Measurements from ENCODE around the gene TEKT1.
"Not testable (repeated sequence)": the region's sequence is repeated elsewhere in the genome, so short reads cannot be mapped to it uniquely, and the experiment has no call there.

TEKT1 gene

DNA sequence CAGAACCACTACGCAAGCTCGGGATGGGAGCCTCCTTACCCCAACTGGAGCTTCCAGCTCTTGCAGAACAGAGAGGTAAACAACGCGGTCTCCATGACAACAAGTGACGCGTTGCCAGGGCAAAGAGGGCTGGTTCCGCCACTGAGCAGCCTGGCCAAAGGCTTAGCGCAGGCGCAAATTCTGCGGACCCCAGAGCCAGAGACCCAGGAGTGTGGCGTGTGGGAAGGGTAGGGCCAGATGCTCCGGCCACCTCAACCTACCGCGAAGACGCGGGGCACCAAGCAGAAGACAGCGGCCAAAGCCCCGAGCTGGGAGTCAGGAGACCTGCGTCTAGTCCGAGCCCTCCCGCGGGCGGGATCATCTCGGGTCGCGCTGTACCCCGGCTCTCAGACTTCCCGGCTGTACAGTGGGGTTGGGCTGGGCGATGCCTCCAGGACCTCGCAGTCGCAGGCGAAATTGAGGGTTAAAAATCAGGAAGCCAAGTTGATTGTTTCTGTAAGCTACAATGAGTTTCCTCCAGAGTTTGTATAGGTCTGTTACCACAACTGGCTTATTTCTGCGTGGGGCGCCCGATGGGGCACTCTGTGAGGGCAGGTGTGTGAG lies at the start of gene TEKT1:
TSS of gene TEKT1 (minus strand) at position 69 of the 603 bp plus-strand sequence. CDS start 1,353 bp downstream, outside the sequence.
- peak in 1 of 2 donors; percentile 53 for DNase-seq

- not testable (repeated sequence) for DNase-seq
These were observed 47.9 kb upstream of the TEKT1 start for GRCh38 chr17:6879221-6879975.

DNA sequence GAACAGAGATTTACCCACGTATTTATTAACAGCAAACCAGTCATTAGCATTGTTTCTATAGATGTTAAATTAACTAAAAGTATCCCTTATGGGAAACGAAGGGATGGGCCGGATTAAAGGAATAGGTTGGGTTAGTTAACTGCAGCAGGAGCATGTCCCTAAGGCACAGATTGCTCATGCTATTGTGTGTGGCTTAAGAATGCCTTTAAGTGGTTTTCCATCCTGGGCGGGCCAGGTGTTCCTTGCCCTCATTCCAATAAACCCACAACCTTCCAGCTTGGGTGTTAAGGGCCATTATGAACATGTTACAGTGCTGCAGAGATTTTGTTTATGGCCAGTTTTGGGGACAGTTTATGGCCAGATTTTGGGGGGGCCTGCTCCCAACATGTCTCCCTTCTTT lies 43.7 kb upstream of the TEKT1 start:
- DNase-seq: not testable (repeated sequence)

DNA sequence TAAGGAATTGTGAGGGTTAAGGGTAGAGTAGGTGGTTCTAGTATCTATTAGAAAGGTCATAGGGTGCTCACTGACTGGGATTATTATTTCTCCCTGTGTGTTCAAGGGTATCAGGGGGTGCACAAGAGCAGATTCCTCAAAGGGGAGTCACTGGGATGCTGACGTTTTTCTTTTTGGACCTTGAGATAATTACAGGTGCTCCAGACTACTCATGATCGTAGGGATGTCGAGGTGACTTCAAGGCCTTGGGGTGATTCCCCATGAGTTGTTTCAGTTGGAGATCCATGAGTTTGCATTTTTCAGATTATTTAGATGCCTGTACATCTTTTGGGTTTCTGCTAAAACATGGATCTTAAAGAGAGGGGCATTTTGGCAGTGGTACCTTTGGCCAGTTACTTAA lies 41.4 kb upstream of the TEKT1 start:
- no peak for DNase-seq

- no peak for DNase-seq
These were observed 39.3 kb upstream of the TEKT1 start for GRCh38 chr17:6870841-6871240.

- no peak for DNase-seq
These were observed 37.1 kb upstream of the TEKT1 start for GRCh38 chr17:6868582-6868981.

GRCh38 chr17:6867849-6868248 lies 36.3 kb upstream of the TEKT1 start:
- no peak for DNase-seq

DNA sequence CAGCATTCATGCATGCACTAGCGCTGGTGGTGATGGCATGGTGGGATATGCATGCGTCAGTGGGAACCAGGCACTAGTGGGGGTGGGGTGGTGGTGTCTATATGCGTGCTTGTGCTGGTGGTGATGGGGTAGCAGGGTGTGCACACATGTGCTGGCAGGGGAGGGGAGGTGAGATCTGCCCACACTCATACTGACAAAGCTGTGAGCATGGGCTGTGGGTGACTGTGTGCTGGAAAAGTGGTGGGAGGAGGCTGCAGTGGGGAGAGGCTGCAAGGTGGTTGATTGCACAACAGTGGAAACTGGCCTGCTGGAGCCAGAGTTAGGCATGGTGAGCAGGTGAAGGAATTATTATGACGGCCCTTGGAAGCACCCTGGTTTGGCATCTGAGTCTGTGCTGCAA lies 31.3 kb upstream of the TEKT1 start:
- no peak for DNase-seq

DNA sequence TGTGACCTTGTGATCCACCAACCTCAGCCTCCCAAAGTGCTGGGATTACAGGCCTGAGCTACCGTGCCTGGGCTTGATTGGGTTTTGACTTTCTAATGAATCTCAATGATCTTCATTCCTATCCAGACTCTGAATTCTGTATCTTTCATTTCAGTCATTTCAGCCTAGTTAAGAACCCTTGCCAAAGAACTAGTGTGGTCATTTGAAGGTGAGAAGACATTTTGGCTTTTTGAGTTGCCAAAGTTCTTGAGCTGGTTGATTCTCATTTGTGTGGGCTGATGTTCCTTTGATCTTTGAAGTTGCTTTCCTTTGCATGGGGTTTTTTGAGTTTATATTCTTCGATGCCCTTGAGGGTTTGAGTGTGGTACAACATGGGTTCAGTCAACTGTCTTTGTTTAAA lies 30.6 kb upstream of the TEKT1 start:
- DNase-seq: no peak

GRCh38 chr17:6857904-6858303 lies 26.4 kb upstream of the TEKT1 start:
- DNase-seq: no peak

- no peak for DNase-seq
These were observed 25.8 kb upstream of the TEKT1 start for GRCh38 chr17:6857336-6857735.

GRCh38 chr17:6856051-6856450 lies 24.5 kb upstream of the TEKT1 start:
- no peak for DNase-seq

- DNase-seq: no peak
These were observed 22.4 kb upstream of the TEKT1 start for GRCh38 chr17:6853764-6854442.

- not testable (repeated sequence) for DNase-seq
These were observed 17.1 kb upstream of the TEKT1 start for GRCh38 chr17:6848545-6849179.

DNA sequence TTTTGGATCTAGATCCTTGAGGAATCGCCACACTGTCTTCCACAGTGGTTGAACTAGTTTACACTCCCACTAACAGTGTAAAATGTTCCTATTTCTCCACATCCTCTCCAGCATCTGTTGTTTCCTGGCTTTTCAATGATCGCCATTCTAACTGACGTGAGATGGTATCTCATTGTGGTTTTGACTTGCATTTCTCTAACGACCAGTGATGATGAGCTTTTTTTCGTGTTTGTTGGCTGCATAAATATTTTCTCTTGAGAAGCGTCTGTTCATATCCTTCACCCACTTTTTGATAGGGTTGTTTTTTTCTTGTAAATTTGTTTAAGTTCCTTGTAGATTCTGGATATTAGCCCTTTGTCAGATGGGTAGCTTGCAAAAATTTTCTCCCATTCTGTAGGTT lies 14.6 kb upstream of the TEKT1 start:
- DNase-seq: not testable (repeated sequence)

GRCh38 chr17:6844406-6844805 lies 12.9 kb upstream of the TEKT1 start:
- not testable (repeated sequence) for DNase-seq

DNA sequence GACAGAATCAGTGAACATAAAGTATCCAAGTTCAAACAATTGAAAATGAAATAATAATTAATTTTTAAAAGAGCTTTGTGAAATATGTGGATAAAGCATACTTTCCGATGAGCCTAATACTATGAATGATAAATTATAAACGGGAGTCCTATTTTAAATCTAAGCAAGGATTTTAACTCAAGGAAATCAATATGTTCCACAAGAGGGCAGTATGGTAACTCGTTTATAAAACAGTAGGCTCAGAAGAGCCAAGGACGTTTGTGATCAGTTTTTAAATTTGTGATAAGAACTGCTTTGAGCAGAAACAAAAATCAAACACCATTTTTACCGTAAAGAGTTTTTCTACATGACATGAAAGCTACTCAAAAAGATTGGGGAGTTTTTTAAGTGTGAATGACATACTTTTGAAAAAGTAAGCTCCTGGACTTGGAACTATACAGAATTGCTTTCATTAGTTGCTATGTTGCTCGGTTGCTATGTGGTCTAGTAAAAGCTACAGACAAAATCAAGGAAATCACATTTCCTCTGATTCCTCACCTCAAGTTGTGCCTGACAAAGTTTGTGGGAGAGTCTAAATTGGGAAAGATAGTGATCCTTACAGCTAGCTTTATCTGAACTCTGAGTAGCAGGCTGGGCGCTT lies 11.8 kb upstream of the TEKT1 start:
- DNase-seq: peak in 1 of 2 donors; percentile 36

- not testable (repeated sequence) for DNase-seq
These were observed 10.2 kb upstream of the TEKT1 start for GRCh38 chr17:6841769-6842168.

DNA sequence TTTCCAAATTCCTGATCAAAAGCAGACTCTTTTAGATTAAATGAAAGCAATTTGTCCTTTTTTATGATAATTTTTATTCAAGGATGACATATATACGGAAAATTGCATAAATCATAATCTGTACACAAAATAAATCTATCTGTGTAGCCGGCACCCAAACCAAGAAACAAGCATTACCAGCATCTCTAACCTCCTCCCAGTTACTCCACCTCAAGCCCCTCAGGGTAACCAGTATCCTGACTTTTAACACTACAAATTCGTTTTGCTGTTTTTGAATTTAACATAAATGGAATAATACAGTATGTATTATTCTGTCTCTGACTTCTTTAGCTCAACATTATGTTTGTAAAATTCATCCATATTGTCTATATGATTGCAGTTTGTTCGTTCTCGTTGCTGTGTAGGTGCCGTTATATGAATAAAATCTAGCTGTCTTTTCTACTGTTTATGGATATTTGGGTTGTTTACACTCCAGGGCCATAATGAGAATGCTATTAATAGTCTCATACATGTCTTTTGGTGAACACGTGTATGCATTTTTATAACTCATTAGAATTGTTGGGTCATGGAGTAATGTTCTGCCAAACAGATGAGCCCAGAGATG lies 1.0 kb downstream of the TEKT1 start:
- no peak for DNase-seq

- DNase-seq: no peak
These were observed 8.5 kb downstream of the TEKT1 start for GRCh38 chr17:6823011-6823442.

DNA sequence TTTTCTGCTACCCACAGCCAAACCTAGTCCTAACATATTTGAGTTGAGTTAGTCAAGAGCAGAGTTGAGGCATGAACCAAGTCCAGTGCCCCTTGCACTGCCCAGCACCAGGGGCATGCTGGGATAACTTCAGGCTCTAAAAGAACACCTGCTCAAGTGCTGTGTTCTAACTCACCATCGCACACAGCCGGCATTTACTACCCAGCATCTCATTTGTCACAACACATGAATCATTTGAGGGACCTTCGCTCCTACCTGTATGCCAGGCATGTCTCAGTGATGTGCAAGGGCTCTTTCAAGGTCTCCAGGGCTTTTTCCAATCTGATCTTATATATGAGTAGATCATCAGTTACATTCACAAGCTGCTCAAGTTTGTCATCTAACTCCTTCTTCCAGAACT lies 12.6 kb downstream of the TEKT1 start:
- no peak for DNase-seq

DNA sequence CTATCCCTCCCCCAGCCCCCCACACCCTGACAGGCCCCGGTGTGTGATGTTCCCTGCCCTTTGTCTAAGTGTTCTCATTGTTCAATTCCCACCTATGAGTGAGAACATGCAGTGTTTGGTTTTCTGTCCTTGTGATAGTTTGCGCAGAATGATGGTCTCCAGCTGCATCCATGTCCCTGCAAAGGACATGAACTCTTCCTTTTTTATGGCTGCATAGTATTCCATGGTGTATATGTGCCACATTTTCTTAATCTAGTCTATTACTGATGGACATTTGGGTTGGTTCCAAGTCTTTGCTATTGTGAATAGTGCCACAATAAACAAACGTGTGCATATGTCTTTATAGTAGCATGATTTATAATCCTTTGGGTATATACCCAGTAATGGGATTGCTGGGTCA lies 15.2 kb downstream of the TEKT1 start:
- DNase-seq: not testable (repeated sequence)

GRCh38 chr17:6815775-6816174 lies 15.8 kb downstream of the TEKT1 start:
- DNase-seq: no peak
